Uterus (tissue), 4 donors: ENCODE data around the gene PUS3. TPM values are rescaled to one million over a fixed set of nuclear protein-coding genes. Genes with fewer than 3 reads are reported as not detected.

ENCODE experiments used
- DNase-seq, 2 donors: peaks; one replicate each; pipeline ENCODE4 v3.0.0-alpha.2; 2019 to 2020
- H3K27ac ChIP-seq, 2 donors: fragments of 200-600 bp; sonication (generic); 1 replicate in 1 of 2; 2 replicates in 1 of 2; pipeline ENCODE4 v1.5.1; 2016 to 2018
- H3K27me3 ChIP-seq, 2 donors: fragments of 200-600 bp; sonication (generic); one replicate each; pipeline ENCODE4 v1.5.1; 2018 to 2019; ENCODE audit warnings: control low read depth in 1 of 2
- H3K36me3 ChIP-seq, 2 donors: fragments of 200-600 bp; sonication (generic); one replicate each; pipeline ENCODE4 v1.5.1; 2019; ENCODE audit warnings: control low read depth in 1 of 2
- H3K4me1 ChIP-seq, 2 donors: fragments of 200-600 bp; sonication (generic); one replicate each; pipeline ENCODE4 v1.5.1; 2018 to 2019; ENCODE audit warnings: control low read depth in 1 of 2
- H3K4me3 ChIP-seq, 2 donors: fragments of 200-600 bp; sonication (generic); 1 replicate in 1 of 2; 2 replicates in 1 of 2; pipeline ENCODE4 v1.5.1; 2018 to 2019; ENCODE audit warnings: mild to moderate bottlenecking in 1 of 2
- H3K9me3 ChIP-seq, 2 donors: fragments of 200-600 bp; sonication (generic); one replicate each; pipeline ENCODE4 v1.5.1; 2019; ENCODE audit warnings: control low read depth in 1 of 2
- CTCF ChIP-seq, 4 experiments: fragments of 200-600 bp in 2 of 4; fragments of 450-650 bp in 2 of 4; sonication (generic) in 2 of 4; IDR thresholded peaks; one replicate each; pipeline ENCODE4 v1.5.1; 2016 to 2019; ENCODE audit warnings: antibody characterized with exemption in 4 of 4, mild to moderate bottlenecking in 2 of 4, moderate library complexity in 1 of 4
- POLR2A ChIP-seq, 2 donors: fragments of 450-650 bp; IDR thresholded peaks; one replicate each; pipeline ENCODE4 v1.6.1; 2016; ENCODE audit warnings: antibody characterized with exemption in 2 of 2, mild to moderate bottlenecking in 1 of 2, moderate library complexity in 1 of 2
- intact Hi-C: fragments of 100-400 bp; cut with DNase I; formaldehyde crosslinking; loops from one replicate; pipeline ENCODE4 v1.15.1; 2023; ENCODE audit warnings: low total_unique reads
- total RNA-seq, 4 donors: library from RNA; depleted of rRNA in 3 of 4; stranded (reverse); fragments of >200 nt in 3 of 4; gene quantifications; one replicate each; pipeline versions ENCODE4 v1.1.0 to v1.2.4, GENCODE V29; 2014 to 2023
- donor health status: DM: yes; HTN: yes; CAD: no.

Gene PUS3
- total RNA-seq, 4 donors from 2014 or later = 1.8 to 19.4 (median 10.2) TPM

GRCh38 chr11:125925247-125925740 is 22.3 kb upstream of the PUS3 start:
- no peak for TF ChIP-seq CTCF (IDR thresholded peaks at IDR 0.05)
- TF ChIP-seq POLR2A (IDR thresholded peaks at IDR 0.05) = no peak
- Histone ChIP-seq H3K4me1 (no peaks in the 10 kb centered on the region), H3K27ac (no peak overlapping the region), H3K27me3 (no peaks in the 10 kb centered on the region), H3K9me3 (no peaks in the 10 kb centered on the region), H3K36me3 (no peaks in the 10 kb centered on the region), H3K4me3 (no peak overlapping the region)
- no peak for DNase-seq
- intact Hi-C loops = no loop called here

GRCh38 chr11:125924384-125925007 is 21.5 kb upstream of the PUS3 start:
- intact Hi-C loops = loop anchor here (5.0 kb wide), 1 partner anchor 268 kb away; no protein-coding TSS in a partner anchor
- TF ChIP-seq POLR2A (IDR thresholded peaks at IDR 0.05) = no peak
- no peak for TF ChIP-seq CTCF (IDR thresholded peaks at IDR 0.05)
- no peak for DNase-seq
- Histone ChIP-seq H3K9me3 (no peaks in the 10 kb centered on the region), H3K36me3 (no peaks in the 10 kb centered on the region), H3K4me1 (no peaks in the 10 kb centered on the region), H3K27me3 (no peaks in the 10 kb centered on the region), H3K27ac (no peak overlapping the region), H3K4me3 (no peak overlapping the region)

GRCh38 chr11:125923633-125924032 is 20.6 kb upstream of the PUS3 start:
- no peaks in the 10 kb centered on the region for H3K9me3 ChIP-seq
- TF ChIP-seq POLR2A (IDR thresholded peaks at IDR 0.05) = no peak
- TF ChIP-seq CTCF (IDR thresholded peaks at IDR 0.05) = no peak
- intact Hi-C loops = loop anchor here (5.0 kb wide), 1 partner anchor 269 kb away; no protein-coding TSS in a partner anchor

GRCh38 chr11:125923012-125923579 is 20.1 kb upstream of the PUS3 start:
- H3K27ac ChIP-seq = no peak overlapping the region
- intact Hi-C loops = loop anchor here (5.0 kb wide), 1 partner anchor 269 kb away; no protein-coding TSS in a partner anchor
- H3K9me3 ChIP-seq = no peaks in the 10 kb centered on the region
- no peak overlapping the region for H3K4me3 ChIP-seq
- peak; percentile 75 to 79 for DNase-seq
- TF ChIP-seq CTCF (IDR thresholded peaks at IDR 0.05) (peak; percentile 79 to 87 (median 82)), POLR2A (IDR thresholded peaks at IDR 0.05) (no peak)
- H3K27me3 ChIP-seq = no peaks in the 10 kb centered on the region
- H3K36me3 ChIP-seq = no peaks in the 10 kb centered on the region
- H3K4me1 ChIP-seq = no peaks in the 10 kb centered on the region

More at GRCh38 chr11:125923633-125924032, 20.6 kb upstream of the PUS3 start:
- no peak for DNase-seq
- H3K4me1 ChIP-seq = no peaks in the 10 kb centered on the region
- H3K36me3 ChIP-seq = no peaks in the 10 kb centered on the region
- H3K27me3 ChIP-seq = no peaks in the 10 kb centered on the region
- H3K27ac ChIP-seq = no peak overlapping the region
- H3K4me3 ChIP-seq = no peak overlapping the region

- DNase-seq = no peak
- Histone ChIP-seq H3K9me3 (no peaks in the 10 kb centered on the region), H3K27me3 (no peaks in the 10 kb centered on the region), H3K4me1 (no peaks in the 10 kb centered on the region), H3K27ac (no peak overlapping the region), H3K4me3 (no peak overlapping the region), H3K36me3 (no peaks in the 10 kb centered on the region)
- intact Hi-C loops = loop anchor here (5.0 kb wide), 1 partner anchor 270 kb away; no protein-coding TSS in a partner anchor
- TF ChIP-seq CTCF (IDR thresholded peaks at IDR 0.05) (no peak), POLR2A (IDR thresholded peaks at IDR 0.05) (no peak)
Measured at GRCh38 chr11:125922156-125922555, 19.1 kb upstream of the PUS3 start.
